Astrocyte of the cerebellum (primary cell): ENCODE results near the gene HSD17B13.

Experiments used
- DNase-seq: peaks from one replicate; pipeline ENCODE4 v3.0.0-alpha.2; 2011; ENCODE audit warnings: low read depth
- H3K4me3 ChIP-seq: 2 replicates; pipeline ENCODE4 v1.5.1; 2011; ENCODE audit warnings: mild to moderate bottlenecking, low read depth, low read length, moderate library complexity
- in situ Hi-C: cut with HindIII; loops from 2 replicates; pipeline ENCODE4 v1.10.0; 2017; ENCODE audit warnings: low sequenced_read_pairs
- TF ChIP-seq, protein P1 (sequence below): IDR thresholded peaks from 2 replicates; pipeline ENCODE4 v1.5.1; 2012; ENCODE audit warnings: low read length, low read depth, moderate library complexity, mild to moderate bottlenecking; ENCODE audit errors: missing control alignments

HSD17B13 gene

DNA sequence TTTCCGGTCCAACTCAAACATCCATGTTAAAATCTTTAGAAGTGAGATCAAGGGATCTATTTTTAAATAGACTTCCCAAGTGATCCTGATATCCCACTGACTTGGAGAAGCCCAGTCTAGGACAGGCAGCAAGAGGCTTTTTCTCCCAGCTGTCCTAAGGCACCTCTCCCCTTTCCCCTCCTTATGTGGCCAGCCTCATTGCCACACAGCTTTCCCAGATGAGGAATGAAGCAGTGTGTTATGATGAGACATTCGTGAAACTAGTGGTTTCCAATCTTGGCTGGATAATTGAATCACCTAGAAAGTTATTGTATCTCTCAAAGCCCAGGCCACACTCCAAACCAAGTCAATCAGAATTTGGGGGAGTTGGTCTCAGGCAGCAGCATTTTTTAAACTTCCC lies 16.8 kb upstream of the HSD17B13 start:
- in situ Hi-C loops = no loop called here

DNA sequence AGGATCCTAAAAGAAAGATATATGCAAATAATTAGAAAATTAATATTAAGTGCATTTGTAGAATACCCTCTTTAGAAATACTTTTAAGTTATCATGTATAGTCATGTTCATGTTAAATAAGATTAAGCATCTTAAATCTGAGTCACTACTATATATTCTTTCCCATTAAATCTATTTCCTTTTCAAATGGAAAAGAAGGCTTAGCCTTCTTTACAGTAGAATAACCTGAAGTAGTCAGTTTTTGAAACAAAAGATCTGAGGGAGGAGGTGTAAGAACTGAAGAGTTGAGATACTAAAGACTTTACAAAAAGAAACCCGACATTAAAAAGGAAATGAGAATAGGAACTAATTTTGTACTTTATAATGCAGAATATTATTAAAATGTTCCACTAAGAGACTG lies 14.7 kb upstream of the HSD17B13 start:
- TF ChIP-seq, protein P1, sequence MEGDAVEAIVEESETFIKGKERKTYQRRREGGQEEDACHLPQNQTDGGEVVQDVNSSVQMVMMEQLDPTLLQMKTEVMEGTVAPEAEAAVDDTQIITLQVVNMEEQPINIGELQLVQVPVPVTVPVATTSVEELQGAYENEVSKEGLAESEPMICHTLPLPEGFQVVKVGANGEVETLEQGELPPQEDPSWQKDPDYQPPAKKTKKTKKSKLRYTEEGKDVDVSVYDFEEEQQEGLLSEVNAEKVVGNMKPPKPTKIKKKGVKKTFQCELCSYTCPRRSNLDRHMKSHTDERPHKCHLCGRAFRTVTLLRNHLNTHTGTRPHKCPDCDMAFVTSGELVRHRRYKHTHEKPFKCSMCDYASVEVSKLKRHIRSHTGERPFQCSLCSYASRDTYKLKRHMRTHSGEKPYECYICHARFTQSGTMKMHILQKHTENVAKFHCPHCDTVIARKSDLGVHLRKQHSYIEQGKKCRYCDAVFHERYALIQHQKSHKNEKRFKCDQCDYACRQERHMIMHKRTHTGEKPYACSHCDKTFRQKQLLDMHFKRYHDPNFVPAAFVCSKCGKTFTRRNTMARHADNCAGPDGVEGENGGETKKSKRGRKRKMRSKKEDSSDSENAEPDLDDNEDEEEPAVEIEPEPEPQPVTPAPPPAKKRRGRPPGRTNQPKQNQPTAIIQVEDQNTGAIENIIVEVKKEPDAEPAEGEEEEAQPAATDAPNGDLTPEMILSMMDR = no peak
- no peak for DNase-seq
- in situ Hi-C loops = no loop called here

More for the DNA sequence above, 16.8 kb upstream of the HSD17B13 start:
- TF ChIP-seq, protein P1 = no peak
- DNase-seq = no peak
- H3K4me3 ChIP-seq = no peak overlapping the region

DNA sequence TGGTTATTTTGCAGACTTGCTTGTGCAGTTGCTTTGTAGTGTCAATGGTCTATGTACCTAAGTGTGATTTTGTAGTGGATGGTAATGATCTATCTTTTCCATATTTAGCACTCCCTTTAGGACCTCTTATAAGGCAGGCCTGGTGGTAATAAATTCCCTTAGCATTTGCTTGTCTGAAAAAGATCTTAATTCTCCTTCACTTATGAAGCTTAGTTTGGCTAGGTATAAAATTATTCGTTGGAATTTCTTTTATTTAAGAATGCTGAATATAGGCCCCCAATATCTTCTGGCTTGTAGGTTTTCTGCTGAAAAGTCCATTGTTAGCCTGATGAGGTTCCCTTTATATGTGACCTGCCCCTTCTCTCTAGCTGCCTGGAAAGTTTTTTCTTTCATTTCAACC lies 10.6 kb upstream of the HSD17B13 start:
- TF ChIP-seq, protein P1 = no peak
- no peak for DNase-seq
- in situ Hi-C loops = loop anchor here (5.0 kb wide), 1 partner anchor 39 kb away; no protein-coding TSS in a partner anchor
- no peak overlapping the region for H3K4me3 ChIP-seq

More for the DNA sequence above, 14.7 kb upstream of the HSD17B13 start:
- H3K4me3 ChIP-seq = no peak overlapping the region

DNA sequence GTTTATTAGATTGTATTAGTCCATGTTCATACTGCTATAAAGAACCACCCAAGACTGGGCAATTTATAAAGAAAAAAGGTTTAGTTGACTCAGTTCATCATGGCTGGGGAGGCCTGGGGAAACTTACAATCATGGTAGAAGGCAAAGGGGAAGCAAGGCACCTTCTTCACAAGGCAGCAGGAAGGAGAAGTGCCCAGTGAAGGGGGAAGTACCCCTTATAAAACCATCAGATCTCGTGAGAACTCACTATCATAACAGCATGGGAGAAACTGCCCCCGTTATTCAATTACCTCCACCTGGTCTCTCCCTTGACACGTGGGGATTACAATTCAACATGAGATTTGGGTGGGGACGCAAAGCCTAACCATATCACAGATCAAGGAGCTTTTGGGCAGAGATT lies 8.1 kb upstream of the HSD17B13 start:
- TF ChIP-seq, protein P1 = no peak
- in situ Hi-C loops = loop anchor here (5.0 kb wide), 1 partner anchor 42 kb away; no protein-coding TSS in a partner anchor
- DNase-seq = no peak
- H3K4me3 ChIP-seq = no peak overlapping the region

DNA sequence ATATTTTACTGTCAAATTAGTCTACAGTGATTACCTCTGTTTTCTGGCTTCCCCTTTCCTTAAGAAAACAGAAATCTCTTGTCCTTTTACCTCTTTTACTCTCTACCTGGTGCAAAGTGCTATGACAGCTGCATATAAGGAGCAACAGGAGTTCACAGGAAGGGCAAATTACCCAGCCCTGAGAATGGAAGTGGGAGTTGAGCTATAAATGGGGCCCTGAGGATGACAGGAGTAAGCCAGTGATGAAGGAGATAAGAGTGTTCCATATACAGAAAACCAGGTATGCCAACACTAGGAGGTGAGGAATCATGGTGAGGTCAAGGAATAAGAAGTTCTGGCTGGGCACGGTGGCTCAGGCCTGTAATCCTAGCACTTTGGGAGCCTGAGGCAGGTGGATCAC lies 4.5 kb upstream of the HSD17B13 start:
- no peak for DNase-seq
- TF ChIP-seq, protein P1 = no peak
- no peak overlapping the region for H3K4me3 ChIP-seq
- in situ Hi-C loops = no loop called here

DNA sequence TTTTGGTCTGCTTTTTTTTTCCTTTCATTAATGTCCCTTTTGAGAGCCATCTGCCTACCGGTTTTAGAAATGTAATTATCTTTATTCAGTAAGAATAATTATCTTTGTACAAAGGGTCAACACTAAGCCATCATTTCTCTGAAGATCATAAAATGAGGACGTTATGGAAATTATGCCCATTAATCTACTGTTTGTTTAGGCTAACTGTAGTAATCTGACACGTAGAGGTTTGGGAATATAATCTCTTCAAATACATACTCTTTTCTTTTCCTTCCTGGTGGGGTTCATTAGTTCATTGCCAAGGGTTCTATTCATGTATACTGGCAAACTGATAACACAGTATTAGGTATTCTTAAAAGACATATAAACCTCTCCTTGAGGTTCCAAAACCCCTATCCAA lies 3.8 kb upstream of the HSD17B13 start:
- in situ Hi-C loops = no loop called here

More for the DNA sequence above, 3.8 kb upstream of the HSD17B13 start:
- no peak overlapping the region for H3K4me3 ChIP-seq
- TF ChIP-seq, protein P1 = no peak
- DNase-seq = no peak
